ENCODE data around the gene WDR5.

DNA sequence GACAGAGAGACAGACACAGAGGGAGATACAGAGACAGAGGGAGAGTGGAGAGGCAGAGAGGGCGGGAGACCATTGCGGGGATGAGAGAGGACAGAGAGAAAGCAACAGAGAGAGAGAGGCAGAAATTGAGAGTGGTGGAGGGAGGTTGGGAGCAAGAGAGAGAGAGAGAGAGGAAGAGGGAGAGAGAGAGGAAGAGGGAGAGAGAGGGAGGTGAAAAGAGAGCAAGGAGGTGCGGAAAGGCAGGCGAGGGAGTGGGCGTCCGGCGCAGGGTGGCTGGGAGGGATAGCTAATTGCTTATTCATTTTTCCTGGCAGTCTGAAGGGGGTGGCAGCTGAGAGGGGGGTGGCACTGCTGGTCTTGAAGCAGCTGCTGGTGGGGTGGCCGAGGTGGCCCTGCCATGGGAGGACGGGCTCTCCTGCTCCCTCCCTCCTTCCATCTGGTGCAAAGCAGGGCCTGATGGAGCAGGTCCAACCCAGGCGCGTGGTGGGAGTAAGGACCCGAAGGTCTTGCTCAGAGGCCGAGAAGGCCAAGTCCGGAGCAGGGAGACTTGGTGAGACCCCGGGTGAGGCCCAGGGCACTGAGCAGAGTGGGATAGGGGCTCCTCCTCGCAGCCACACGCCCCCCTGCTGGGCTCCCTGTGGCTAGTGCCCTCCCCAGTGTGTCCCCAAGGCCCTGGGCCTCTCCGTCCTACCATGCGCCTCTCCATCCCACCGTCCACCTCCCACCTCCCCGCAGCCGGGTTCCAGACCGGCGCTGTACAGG, 53.8 kb downstream of the WDR5 start:
- TF ChIP-seq EZH2 (IDR thresholded peaks at IDR 0.05; ENCODE audit: borderline replicate concordance) (no peak), EZH2phosphoT487 (IDR thresholded peaks at IDR 0.05; ENCODE audit: low read depth, severe bottlenecking, unreplicated experiment) (no peak)
- TF ChIP-seq, protein P1, sequence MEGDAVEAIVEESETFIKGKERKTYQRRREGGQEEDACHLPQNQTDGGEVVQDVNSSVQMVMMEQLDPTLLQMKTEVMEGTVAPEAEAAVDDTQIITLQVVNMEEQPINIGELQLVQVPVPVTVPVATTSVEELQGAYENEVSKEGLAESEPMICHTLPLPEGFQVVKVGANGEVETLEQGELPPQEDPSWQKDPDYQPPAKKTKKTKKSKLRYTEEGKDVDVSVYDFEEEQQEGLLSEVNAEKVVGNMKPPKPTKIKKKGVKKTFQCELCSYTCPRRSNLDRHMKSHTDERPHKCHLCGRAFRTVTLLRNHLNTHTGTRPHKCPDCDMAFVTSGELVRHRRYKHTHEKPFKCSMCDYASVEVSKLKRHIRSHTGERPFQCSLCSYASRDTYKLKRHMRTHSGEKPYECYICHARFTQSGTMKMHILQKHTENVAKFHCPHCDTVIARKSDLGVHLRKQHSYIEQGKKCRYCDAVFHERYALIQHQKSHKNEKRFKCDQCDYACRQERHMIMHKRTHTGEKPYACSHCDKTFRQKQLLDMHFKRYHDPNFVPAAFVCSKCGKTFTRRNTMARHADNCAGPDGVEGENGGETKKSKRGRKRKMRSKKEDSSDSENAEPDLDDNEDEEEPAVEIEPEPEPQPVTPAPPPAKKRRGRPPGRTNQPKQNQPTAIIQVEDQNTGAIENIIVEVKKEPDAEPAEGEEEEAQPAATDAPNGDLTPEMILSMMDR (IDR thresholded peaks at IDR 0.05; ENCODE audit: poor library complexity): no peak

Data from hepatocyte (in vitro differentiated cells).